Measurements from ENCODE around the gene CDC25A.

- TF ChIP-seq CTCF (conservative IDR thresholded peaks at IDR 0.05; ENCODE audit: low read depth in 2 of 2) (no peak), JUNB (IDR thresholded peaks at IDR 0.05; ENCODE audit: unreplicated experiment) (no peak)
These were observed 977 bp downstream of the CDC25A start for GRCh38 chr3:48187301-48187578.

Measured in GM23338 (cell line).